GM19455 (cell line): Measurements from ENCODE around the gene VAX1.
"Not testable (repeated sequence)": the region's sequence is repeated elsewhere in the genome, so short reads cannot be mapped to it uniquely, and the experiment has no call there.

Experiments used
- ATAC-seq: cut with Tn5 transposase; IDR thresholded peaks from one replicate; pipeline ENCODE4 v1.9.1; 2021; ENCODE audit not compliant: unreplicated experiment

VAX1 gene, protein sequence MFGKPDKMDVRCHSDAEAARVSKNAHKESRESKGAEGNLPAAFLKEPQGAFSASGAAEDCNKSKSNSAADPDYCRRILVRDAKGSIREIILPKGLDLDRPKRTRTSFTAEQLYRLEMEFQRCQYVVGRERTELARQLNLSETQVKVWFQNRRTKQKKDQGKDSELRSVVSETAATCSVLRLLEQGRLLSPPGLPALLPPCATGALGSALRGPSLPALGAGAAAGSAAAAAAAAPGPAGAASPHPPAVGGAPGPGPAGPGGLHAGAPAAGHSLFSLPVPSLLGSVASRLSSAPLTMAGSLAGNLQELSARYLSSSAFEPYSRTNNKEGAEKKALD

DNA sequence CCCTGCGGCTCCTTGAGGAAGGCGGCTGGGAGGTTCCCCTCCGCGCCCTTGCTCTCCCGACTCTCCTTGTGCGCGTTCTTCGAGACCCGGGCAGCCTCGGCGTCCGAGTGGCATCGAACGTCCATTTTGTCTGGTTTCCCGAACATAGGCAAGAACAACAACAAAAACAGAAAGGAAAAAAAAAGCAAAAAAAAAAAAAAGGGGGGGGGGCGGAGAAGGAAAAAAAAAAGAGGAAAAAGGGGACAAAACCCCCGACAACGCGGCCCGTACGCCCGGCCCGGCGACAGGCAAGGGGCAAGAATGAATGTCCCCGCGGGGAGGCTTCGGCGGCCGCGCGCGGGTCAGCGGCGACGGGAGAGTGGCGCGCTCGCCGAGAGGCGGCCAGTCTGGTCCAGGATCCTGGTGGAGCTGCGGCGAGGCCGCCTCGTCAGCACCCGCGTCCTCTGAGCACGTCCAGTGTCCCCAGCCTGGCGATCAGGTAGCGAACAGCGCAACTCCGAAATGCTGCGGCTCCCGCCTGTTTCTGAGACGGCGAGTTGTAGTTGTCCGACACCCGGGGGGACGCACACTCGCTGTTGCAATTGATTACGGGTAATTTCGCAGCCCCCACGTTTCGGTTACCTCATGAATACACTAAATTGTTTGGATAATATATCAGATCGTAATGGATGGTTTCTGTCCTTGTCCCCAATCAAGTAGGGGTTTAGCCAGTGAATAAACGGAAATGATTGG is at the start of gene VAX1:
Gene VAX1, minus strand, starts transcription at position 360 of the 732 bp plus-strand sequence. Its CDS starts 214 bp downstream, at position 146.
- no peak for ATAC-seq

DNA sequence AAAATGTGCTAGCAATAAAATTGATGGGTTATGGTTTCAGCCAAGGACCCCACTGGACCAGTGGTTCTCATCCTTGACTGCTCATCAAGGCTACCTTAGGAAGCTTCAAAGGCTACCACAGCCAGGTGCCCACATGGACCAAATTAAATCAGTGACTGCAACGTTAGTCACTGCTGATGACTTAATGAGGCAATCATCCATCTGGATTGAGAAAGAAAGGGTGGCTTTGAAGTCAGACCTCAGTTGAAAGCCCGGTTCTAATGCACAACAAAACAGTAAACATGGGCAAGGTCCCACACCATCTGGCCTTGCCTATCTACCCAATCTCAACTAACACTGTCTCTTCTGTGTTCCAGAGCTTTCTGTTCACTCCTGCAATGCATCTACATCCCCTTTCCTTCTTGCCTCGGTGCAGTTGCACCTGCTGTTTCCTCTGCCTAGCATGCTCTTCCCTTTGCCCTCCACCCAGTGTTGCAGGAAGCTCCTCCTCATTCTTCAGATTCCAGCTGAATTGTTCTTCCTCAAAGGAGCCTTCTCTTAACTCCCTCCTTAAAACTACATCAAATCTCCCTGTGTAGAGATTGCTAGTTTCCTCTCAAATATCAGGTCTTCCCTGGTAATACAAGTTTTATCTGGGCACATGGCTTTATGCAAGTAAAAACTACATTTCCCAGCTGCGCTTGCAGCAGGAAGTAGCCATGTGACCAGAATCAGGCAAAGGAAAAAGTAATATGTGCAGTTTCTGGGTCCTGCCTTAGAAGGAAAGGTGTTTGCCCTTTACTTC is 49.0 kb upstream of the VAX1 start:
- no peak for ATAC-seq

DNA sequence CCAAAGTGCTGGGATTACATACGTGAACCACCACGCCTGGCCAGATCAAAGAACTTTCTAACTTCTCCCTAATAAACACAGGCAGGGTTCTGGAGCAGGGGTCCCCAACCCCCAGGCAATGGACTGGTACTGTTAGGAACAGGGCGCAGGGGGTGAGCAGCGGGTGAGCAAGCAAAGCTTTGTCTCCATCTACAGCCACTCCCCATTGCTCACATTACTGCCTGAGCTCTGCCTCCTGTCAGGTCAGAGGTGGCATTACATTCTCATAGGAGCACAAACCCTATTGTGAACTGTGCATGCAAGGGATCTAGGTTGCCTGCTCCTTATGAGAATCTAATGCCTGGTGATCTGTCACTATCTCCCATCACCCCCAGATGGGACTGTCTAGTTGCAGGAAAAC is 47.7 kb upstream of the VAX1 start:
- ATAC-seq = not testable (repeated sequence)

DNA sequence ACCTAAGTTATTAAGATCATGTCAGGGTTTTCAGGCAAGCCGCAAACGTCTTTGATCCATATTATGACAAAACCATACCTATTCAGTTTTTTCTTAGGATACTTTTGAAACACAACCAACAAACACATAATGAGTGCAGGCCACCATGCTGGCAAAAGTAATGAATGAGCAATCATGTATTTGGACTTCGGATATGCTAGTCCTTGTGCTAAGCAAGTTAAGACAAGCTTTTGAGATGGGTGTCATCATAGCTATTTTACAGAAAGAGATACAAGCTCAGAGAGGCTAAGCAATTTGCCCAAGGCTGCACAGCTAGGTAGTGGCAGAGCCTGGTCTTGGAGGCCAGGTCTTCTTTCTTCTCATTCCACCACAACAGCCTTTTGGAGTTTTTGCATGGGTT is 46.8 kb upstream of the VAX1 start:
- no peak for ATAC-seq

DNA sequence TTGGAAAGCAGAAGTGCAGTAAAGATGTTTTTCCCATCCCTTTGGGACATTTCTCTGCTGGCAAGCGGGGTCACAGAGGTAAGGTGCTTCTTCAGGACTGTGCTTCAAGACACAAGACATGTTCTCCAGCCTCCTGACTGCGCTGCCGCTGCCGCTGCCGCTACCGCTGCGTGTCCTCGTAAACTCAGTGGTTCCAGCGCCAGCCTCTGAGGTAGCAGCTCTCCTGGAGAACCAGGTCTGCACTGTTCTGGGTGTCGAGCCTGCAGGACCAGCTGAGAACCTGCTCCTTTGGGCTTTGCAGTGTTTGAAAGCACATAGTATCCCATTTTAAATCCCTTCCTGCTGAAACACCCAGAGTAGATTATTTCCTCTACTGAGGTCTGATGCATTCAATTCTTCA is 46.2 kb upstream of the VAX1 start:
- no peak for ATAC-seq

DNA sequence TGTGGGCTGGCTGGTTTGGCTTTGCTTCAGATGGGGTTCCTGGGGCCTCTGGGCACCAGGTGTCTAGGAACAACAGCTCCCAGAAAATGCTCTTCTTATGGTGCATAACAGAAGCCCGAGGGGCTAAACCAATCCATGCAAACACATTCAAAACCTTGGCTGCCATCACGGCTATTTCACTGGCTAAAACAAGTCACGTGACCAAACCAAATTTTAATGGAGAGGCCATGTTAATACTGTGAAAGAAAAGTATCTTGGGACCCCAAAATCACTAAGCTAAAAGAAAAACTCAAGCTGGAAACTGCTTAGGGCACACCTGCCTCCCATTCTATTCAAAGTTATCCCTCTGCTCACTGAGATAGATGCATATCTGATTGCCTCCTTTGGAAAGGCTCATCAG is 40.1 kb upstream of the VAX1 start:
- ATAC-seq = no peak

DNA sequence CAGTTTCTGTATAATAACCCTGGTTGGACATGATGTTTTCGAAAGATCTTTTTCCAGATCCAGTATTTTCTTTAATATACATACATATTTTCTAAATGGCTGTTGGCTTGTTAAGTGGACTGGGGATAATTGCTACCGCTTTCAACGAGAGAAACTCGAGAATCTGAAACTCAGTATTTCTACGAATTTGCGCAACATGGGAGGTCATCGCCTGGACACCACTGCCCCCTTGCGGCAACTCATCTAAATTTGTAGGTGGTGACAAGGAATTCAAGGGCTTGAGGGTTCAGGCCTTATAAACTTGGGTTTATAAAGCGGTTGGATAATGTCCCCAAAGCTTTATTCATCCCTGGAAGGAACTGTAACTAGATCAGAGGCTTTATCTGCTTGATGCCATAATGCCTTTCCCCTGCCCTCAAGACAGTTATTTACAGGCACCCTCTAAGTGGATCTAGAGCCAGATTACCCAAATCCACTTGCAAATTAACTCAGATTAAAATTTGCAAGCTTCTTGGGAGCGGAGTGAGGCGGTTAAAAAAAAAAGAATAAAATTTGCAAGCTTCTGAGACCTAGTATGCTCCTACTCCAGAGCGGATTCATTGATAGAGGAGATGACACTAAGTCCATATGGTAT is 37.9 kb upstream of the VAX1 start:
- ATAC-seq = peak; percentile 49

DNA sequence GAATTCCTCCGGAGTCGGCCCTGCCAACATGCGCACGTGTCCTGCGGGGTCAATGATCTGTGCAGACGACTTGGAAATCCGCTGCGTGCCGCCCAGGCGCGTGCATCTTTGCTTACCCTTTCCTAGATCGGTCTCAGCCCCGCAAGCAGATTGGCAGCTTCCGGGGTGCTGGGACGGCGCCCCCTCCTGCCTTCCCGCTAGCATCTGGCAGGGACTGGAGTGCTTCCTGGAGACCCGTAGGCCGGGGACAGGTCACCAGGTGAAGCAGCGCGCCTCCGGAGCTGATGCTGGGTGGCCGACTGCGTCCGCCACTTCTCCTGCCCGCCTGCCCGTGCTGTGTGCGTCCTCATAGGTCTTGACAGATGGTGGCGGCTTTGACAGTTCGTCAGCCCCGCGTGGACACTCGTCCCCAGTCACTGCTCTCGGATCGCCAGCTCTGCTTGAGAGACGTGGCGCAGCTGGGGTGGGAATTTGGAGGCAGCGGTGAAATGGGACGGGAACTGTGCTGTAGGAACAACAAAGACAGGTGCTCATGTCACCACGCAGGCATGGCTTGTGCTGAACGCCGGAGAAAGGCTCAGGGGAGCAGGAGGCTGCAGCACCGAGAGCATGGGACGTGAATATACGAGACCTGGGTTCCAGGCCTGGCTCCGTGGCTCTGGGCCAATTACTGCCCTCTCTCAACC is 37.3 kb upstream of the VAX1 start:
- peak; percentile 49 for ATAC-seq

DNA sequence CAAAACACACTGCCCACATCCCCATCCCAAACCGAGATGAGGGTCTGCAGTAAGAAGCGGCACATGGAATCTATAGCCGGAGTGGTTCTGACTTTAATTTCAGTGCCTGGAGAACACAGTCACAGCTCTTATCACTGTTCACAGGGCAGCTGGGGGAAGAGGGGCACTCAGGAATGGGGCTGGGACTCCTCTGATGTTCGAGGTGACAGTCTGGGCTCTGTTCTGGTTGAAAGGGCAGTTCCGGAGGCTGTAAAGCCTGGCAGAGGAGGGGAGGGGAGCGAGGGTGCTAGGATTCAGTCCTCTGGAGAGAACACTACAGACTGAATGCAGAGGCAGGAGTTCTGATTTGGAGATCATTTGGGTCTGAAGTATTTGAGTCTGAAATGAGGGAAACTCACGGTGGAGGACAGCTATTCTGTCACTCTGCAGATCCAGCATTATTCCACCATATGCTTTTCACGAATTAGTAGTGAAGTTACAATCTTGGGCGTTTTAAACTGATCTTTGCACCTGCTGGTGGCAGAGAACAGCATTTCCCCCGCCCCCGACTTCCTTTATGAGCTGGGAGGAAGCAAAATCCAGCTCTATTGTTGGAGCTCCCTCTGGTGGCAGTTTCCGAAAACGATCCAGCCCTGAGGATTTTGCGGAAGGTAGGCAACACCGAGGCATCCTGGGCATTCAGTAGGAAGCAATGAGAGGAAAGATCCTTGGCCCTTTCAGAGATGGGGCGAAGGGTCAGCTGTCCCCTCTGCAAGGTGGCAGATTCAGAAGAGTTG is 36.6 kb upstream of the VAX1 start:
- ATAC-seq = peak; percentile 91

DNA sequence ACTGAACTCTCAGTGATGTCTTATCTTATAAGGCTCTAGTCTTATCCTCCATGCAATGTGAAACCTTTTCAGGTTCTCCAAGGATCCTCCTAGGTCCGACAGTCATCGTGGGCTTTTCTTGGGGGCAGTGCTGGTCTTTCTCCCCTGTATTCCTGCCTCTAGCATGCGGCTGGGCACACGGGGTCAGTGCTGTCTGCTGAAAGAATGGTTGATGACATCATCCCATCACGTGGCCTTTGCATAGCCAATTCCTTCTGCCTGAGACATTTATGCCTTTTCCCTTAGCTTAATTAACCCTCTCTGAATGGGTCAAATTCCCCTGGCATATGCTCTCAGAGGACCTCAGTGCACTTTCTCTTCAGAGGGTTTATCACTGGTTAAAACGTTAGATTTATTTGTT is 32.2 kb upstream of the VAX1 start:
- no peak for ATAC-seq

DNA sequence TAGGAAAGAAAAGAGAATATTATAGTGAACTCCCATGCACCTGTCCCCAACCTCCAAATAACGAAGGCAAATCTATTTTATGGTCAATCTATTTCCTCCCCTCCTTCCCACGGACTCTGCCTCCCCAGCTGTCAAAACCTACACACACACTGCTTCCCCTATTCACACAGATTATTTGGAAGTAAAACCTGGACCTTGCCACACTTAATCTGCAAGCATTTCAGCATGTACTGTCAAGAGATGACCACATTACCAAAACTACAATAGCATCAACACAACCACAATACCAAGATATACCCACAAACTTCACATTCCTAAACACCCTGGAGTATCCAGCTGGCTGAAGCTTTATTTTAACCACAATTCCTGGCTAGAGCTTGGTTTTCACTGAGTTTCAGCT is 31.4 kb upstream of the VAX1 start:
- no peak for ATAC-seq

DNA sequence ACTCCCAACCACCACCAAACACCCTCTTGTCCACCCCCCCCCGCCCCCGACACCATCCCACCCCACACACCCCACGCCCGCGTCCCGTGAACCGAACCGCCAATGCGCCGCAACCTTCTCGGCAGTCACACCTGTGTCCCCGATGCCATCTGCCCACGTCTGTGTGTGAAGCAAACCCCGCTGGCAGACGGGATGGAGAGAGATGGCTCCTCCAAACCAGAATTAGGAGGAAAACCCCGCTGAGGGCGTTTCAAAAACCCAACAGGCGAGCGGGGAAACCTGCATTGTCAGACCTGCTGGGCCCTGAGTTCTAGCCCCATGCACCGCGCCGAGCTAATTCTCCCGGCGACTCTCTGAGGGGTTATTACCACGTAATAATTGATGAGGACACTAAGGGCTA is 30.7 kb upstream of the VAX1 start:
- ATAC-seq = no peak

DNA sequence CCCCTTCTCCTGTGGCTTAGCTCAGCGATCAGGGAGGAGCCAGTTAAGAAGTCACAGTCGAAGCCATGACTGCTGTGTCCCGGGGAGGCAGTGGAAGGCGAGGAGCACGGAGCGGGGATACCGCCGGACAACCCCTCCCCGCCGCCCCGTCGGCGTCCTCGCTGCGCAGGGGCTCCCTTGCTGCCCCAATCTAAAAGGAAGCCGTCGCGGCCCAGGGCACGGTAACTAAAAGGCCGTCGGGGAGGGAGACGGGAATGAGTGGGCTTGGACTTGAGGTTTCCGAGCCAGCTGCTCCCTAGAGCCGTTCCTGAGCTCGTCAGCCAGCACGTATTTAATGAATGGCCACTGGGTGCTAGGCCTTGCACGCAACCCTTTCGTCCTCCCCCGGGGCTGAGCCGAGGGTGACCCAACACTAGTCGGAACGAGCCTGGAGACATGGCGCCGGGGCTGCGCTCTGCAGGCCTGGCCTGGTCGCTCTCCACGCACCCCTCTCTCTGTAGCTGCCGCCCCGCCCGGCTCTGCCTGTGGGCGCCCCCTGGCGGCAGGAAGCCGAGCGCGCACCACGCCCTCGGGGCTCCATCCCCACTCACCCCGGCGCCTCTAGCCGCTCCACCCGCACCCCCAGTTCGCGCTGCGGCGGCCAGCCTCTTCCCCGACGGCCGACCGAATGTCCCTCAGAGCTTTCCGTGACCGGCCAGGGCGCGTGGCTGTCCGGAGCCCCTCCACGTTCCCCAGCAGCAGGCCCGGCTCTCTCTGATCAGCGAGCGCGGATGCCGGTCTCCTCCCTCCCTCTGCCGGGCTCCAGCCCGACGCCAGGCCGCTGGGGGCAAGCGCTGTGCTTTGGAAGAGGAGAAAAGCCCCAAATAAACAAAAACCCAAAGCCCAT is 30.0 kb upstream of the VAX1 start:
- peak; percentile 91 for ATAC-seq

DNA sequence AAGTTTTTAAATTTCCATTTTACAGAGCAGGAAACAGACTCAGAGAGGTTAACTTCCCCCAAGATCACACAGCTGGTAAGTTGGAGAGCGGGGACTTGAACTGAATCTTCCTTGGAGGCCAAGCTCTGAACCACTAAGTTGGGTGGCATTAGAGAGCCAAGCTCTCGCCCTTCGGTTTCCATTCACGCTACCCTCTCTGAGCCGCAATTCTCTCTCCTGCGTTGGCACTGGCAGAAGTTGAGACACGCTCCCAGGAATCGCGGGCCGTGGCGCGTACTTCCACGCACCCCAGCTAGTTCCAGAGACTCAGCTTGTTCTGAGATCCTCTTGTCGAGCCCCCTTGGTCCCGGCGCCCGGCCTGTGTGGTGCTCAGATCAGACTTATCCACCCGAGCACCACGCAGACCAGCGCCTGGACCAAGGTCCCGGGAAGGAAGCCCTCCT is 29.3 kb upstream of the VAX1 start:
- no peak for ATAC-seq

DNA sequence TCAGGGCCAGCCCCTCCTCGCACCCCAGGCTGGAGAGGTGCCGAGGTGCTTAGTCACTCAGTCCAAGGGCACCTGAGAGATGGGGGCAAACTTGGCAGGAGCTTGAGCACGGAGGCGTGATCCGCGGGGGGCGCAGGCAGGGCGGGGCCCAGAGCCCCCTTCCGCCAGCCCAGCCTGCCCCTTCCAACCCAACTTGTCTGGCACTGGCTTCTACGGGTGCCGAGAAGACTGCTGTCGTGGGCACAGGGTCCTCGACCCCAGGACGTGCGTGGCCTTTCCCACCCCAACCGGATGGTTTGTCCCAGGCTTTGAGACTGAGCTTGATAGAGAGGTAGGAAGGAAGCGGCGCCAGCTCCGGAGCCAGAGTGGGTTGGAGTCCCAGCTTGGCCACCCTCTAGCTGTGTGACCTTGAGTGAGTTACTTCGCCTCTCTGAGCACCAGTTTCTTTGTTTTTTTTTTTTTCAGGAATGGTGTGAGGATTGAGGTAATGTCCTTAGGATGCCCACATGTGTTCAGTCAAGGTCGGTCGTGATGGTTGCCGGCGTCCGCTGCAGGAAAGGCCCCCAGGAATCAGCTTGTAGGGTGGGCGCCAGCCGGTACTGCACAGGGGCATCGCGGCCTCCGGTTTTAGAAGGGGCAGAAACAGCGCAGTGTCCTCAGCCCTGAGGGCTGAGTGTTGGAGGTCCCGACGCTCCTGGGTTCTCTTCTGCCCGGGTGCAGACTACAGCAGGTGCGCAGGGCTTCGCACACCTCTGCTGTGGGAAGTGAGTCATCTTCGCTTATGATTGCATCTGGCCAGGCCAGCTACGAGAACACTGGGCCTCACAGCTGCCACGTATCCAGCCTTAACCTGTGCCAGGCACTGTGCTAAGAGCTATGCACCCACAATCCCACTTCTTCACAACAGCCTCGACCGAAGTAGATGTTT is 28.6 kb upstream of the VAX1 start:
- no peak for ATAC-seq

DNA sequence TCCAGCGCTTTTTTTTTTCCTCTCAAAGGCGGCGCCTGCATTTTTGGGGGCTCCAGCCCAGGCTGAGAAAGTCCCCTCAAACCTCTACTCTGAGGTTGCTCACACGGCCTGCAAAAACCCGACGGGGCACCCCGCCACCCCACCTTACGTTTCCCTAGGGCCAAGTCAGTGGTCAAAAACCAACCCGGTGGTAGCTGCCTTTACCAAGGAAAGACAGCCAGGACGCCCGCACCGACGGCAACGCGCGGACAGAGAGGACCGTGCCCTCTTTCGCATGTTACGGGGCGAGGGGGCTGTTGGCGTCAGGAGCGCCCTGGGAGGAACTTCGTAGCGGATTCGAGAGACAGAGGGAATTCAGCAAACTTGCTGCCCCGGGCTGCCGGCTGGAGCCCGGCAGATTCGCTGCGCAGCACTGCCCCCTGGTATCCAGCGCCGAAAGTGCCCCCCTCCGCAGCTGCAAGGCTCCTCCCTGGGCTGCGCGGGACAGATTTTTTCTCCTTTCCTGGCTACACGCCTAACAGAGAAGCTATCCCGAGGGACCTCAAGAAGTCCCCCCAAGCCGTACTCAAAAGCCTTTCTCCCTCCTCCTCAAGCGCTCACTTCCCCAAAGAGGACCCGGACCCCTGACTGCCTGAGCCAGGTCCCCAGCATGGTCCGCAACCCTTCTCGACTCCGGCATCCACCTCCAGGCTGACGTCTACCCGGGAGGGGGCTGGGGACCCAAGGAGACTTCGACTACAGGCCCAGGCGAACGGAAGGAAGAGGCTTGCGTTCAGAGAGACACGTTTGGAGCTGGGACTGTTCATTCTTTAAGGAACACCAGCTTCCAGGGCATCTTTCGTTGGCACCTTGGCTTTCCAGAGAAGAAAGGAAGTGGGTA is 27.7 kb upstream of the VAX1 start:
- no peak for ATAC-seq
